Nephron progenitor cell (in vitro differentiated cells): ENCODE data around the gene TMIGD2.

Source experiments
- DNase-seq: peaks from one replicate; pipeline ENCODE4 v3.0.0; 2021
- H3K27ac Mint-ChIP-seq: 2 replicates; pipeline ENCODE4 v1.8.0; 2021; ENCODE audit warnings: mild to moderate bottlenecking, moderate library complexity, mixed read lengths
- H3K27me3 Mint-ChIP-seq: 2 replicates; pipeline ENCODE4 v1.8.0; 2021; ENCODE audit warnings: mild to moderate bottlenecking, low read depth, mixed read lengths; ENCODE audit not compliant: poor library complexity
- H3K36me3 Mint-ChIP-seq: 2 replicates; pipeline ENCODE4 v1.8.0; 2021; ENCODE audit warnings: low read depth, mixed read lengths
- H3K4me1 Mint-ChIP-seq: 2 replicates; pipeline ENCODE4 v1.8.0; 2021; ENCODE audit warnings: mixed read lengths
- H3K4me3 Mint-ChIP-seq: 2 replicates; pipeline ENCODE4 v1.8.0; 2021; ENCODE audit warnings: mild to moderate bottlenecking, moderate library complexity, mixed read lengths
- H3K9me3 Mint-ChIP-seq: 2 replicates; pipeline ENCODE4 v1.8.0; 2021; ENCODE audit warnings: mild to moderate bottlenecking, moderate library complexity, mixed read lengths
- CTCF ChIP-seq: fragments of 200-600 bp; sonication (generic); IDR thresholded peaks from 2 replicates; pipeline ENCODE4 v1.5.0; 2021; ENCODE audit warnings: antibody characterized with exemption

TMIGD2 gene

GRCh38 chr19:4327252-4327876 is 25.2 kb upstream of the TMIGD2 start:
- Mint-ChIP-seq H3K27ac (peak overlapping the region; percentile 86), H3K4me3 (peak overlapping the region; percentile 78), H3K27me3 (peaks cover 32% of the 10 kb centered on the region), H3K36me3 (peaks cover 4% of the 10 kb centered on the region), H3K9me3 (peaks cover under 1% of the 10 kb centered on the region), H3K4me1 (peaks cover 19% of the 10 kb centered on the region)
- DNase-seq = peak; percentile 92
- TF ChIP-seq CTCF = no peak

- Mint-ChIP-seq H3K36me3 (peaks cover 4% of the 10 kb centered on the region), H3K27me3 (peaks cover 32% of the 10 kb centered on the region), H3K4me1 (peaks cover 19% of the 10 kb centered on the region), H3K9me3 (peaks cover 6% of the 10 kb centered on the region), H3K27ac (no peak overlapping the region), H3K4me3 (peak overlapping the region; percentile 78)
- peak; percentile 77 for DNase-seq
- TF ChIP-seq CTCF = no peak
These were observed 24.7 kb upstream of the TMIGD2 start for GRCh38 chr19:4326837-4327251.

GRCh38 chr19:4326215-4326836 is 24.1 kb upstream of the TMIGD2 start:
- Mint-ChIP-seq H3K36me3 (peaks cover 4% of the 10 kb centered on the region), H3K4me1 (peaks cover 19% of the 10 kb centered on the region), H3K27ac (no peak overlapping the region), H3K27me3 (peaks cover 32% of the 10 kb centered on the region), H3K4me3 (peak overlapping the region; percentile 69), H3K9me3 (peaks cover 8% of the 10 kb centered on the region)
- TF ChIP-seq CTCF = no peak
- DNase-seq = no peak

- Mint-ChIP-seq H3K4me3 (no peak overlapping the region), H3K27ac (no peak overlapping the region), H3K4me1 (peaks cover 19% of the 10 kb centered on the region), H3K9me3 (peaks cover 27% of the 10 kb centered on the region), H3K27me3 (peaks cover 35% of the 10 kb centered on the region), H3K36me3 (peaks cover 16% of the 10 kb centered on the region)
- no peak for DNase-seq
- no peak for TF ChIP-seq CTCF
These were observed 22.0 kb upstream of the TMIGD2 start for GRCh38 chr19:4324228-4324627.

- Mint-ChIP-seq H3K27ac (no peak overlapping the region), H3K9me3 (peaks cover 31% of the 10 kb centered on the region), H3K27me3 (peaks cover 35% of the 10 kb centered on the region), H3K4me1 (peaks cover 19% of the 10 kb centered on the region), H3K4me3 (no peak overlapping the region), H3K36me3 (peaks cover 21% of the 10 kb centered on the region)
- DNase-seq = no peak
- TF ChIP-seq CTCF = no peak
These were observed 21.5 kb upstream of the TMIGD2 start for GRCh38 chr19:4323692-4324091.
